OCI-LY7 (cell line): ENCODE results near the gene PA2G4. TPM values are rescaled to one million over a fixed set of nuclear protein-coding genes. Genes with fewer than 3 reads are reported as not detected.

Source experiments
- BruUV-seq: library from RNA; stranded (reverse); fragments of 400-500 nt; replicated peaks from 2 replicates; lab custom pipeline; 2021; lab: Mats Ljungman, UMichigan
- CTCF ChIA-PET: fragments of 300-600 bp; sonication (Branson Sonifier 250); formaldehyde crosslinking; loops from one replicate; lab custom pipeline; 2022; ENCODE audit warnings: antibody characterized with exemption; ENCODE audit not compliant: unreplicated experiment; lab: Charles Lee
- POLR2A ChIA-PET: fragments of 300-600 bp; sonication (Branson Sonifier 250); formaldehyde crosslinking; loops from one replicate; lab custom pipeline; 2022; ENCODE audit warnings: antibody characterized with exemption; lab: Charles Lee
- DNase-seq: peaks from one replicate; pipeline ENCODE4 v3.0.0-alpha.2; 2015; ENCODE audit warnings: low spot score
- H2AFZ ChIP-seq: fragments of 200-600 bp; sonication (generic), shearing (Covaris generic); 2 replicates; pipeline ENCODE4 v1.6.1; 2014; ENCODE audit warnings: mild to moderate bottlenecking, antibody characterized with exemption, low read length, moderate library complexity
- H3K27ac ChIP-seq: fragments of 200-600 bp; sonication (generic); 2 replicates; pipeline ENCODE4 v1.5.1; 2014; ENCODE audit warnings: mixed run types, low read depth, mild to moderate bottlenecking, moderate library complexity, low read length, inconsistent platforms; ENCODE audit not compliant: poor library complexity, severe bottlenecking
- H3K36me3 ChIP-seq: fragments of 200-600 bp; sonication (generic); 2 replicates; pipeline ENCODE4 v1.6.1; 2014; ENCODE audit warnings: mild to moderate bottlenecking, antibody characterized with exemption, low read length, moderate library complexity, mixed read lengths; ENCODE audit not compliant: insufficient read depth
- H3K4me1 ChIP-seq: fragments of 200-600 bp; sonication (generic); 2 replicates; pipeline ENCODE4 v1.5.1; 2014; ENCODE audit warnings: mild to moderate bottlenecking, low read length; ENCODE audit not compliant: insufficient read depth, poor library complexity, severe bottlenecking
- H3K4me2 ChIP-seq: fragments of 200-600 bp; sonication (generic); 2 replicates; pipeline ENCODE4 v1.6.1; 2014; ENCODE audit warnings: mild to moderate bottlenecking, low read length
- H3K4me3 ChIP-seq: fragments of 200-600 bp; sonication (generic); 2 replicates; pipeline ENCODE4 v1.5.1; 2014; ENCODE audit warnings: mild to moderate bottlenecking, low read depth, low read length; ENCODE audit not compliant: poor library complexity, severe bottlenecking
- H3K79me2 ChIP-seq: fragments of 200-600 bp; sonication (generic); 2 replicates; pipeline ENCODE4 v1.6.1; 2016; ENCODE audit warnings: low read depth, mild to moderate bottlenecking, low read length, moderate library complexity, mixed read lengths; ENCODE audit not compliant: insufficient read depth
- H3K9me2 ChIP-seq: fragments of 200-600 bp; sonication (generic); 2 replicates; pipeline ENCODE4 v1.6.1; 2016; ENCODE audit warnings: mild to moderate bottlenecking, low read length, mixed read lengths; ENCODE audit not compliant: insufficient read depth
- H3K9me3 ChIP-seq: fragments of 200-600 bp; sonication (generic); 2 replicates; pipeline ENCODE4 v1.6.1; 2014; ENCODE audit warnings: mild to moderate bottlenecking, mixed run types, low read length, mixed read lengths
- H4K20me1 ChIP-seq: fragments of 200-600 bp; sonication (generic); 2 replicates; pipeline ENCODE4 v1.6.1; 2014; ENCODE audit warnings: mild to moderate bottlenecking, antibody characterized with exemption, low read length, moderate library complexity, mixed read lengths; ENCODE audit not compliant: insufficient read depth
- EZH2phosphoT487 ChIP-seq: fragments of 200-600 bp; sonication (generic); IDR thresholded peaks from 2 replicates; pipeline ENCODE4 v1.6.1; 2018; ENCODE audit warnings: low read depth, borderline replicate concordance, mild to moderate bottlenecking, mixed run types, antibody characterized with exemption, low read length, moderate library complexity, mixed read lengths
- intact Hi-C: fragments of 100-400 bp; cut with micrococcal nuclease; formaldehyde crosslinking; loops from one replicate; pipeline ENCODE4 v1.10.0; 2022; ENCODE audit not compliant: unreplicated experiment
- total RNA-seq, 2 experiments: library from RNA; depleted of rRNA in 1 of 2; stranded (reverse); fragments of >200 nt in 1 of 2; shearing (Covaris generic) in 1 of 2; gene quantifications; 2 replicates each; pipeline ENCODE4 v1.2.3, GENCODE V29; 2014 to 2022
- TF ChIP-seq, protein P1 (sequence below): fragments of 200-600 bp; sonication (generic); conservative IDR thresholded peaks from 2 replicates; pipeline ENCODE4 v1.5.1; 2014; ENCODE audit warnings: mild to moderate bottlenecking, antibody characterized with exemption, low read length, moderate library complexity, mixed read lengths

The PA2G4 gene
- total RNA-seq, 2 experiments from 2014 or later, result 289 to 358 TPM

- peaks cover 48% of the 10 kb centered on the region for H3K4me1 ChIP-seq
- intact Hi-C loops, result loop anchor here (5.0 kb wide), 1 partner anchor 319 kb away; the partner anchor contains the start of gene TIMELESS
- H3K4me3 ChIP-seq, result peak within 1 kb of the TSS; percentile 83
- H4K20me1 ChIP-seq, result no peaks in the 10 kb centered on the region
- peak within 1 kb of the TSS; percentile 96 for H3K27ac ChIP-seq
- TF ChIP-seq EZH2phosphoT487, result no peak
- TF ChIP-seq, protein P1, sequence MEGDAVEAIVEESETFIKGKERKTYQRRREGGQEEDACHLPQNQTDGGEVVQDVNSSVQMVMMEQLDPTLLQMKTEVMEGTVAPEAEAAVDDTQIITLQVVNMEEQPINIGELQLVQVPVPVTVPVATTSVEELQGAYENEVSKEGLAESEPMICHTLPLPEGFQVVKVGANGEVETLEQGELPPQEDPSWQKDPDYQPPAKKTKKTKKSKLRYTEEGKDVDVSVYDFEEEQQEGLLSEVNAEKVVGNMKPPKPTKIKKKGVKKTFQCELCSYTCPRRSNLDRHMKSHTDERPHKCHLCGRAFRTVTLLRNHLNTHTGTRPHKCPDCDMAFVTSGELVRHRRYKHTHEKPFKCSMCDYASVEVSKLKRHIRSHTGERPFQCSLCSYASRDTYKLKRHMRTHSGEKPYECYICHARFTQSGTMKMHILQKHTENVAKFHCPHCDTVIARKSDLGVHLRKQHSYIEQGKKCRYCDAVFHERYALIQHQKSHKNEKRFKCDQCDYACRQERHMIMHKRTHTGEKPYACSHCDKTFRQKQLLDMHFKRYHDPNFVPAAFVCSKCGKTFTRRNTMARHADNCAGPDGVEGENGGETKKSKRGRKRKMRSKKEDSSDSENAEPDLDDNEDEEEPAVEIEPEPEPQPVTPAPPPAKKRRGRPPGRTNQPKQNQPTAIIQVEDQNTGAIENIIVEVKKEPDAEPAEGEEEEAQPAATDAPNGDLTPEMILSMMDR, result no peak
- peaks cover 32% of the 10 kb centered on the region for H3K36me3 ChIP-seq
- peak; percentile 100 for DNase-seq
- peaks cover 18% of the 10 kb centered on the region; the same call in 1 of the 2 replicates for H3K79me2 ChIP-seq
- BruUV-seq, result TSS peak; percentile 33
- no peaks in the 10 kb centered on the region for H3K9me2 ChIP-seq
- peak within 1 kb of the TSS; percentile 31; the same call in 1 of the 2 replicates for H2AFZ ChIP-seq
- 0 out of 2 replicates have a peak, but pooled peaks cover 10% of the 10 kb centered on the region for H3K9me3 ChIP-seq
- H3K4me2 ChIP-seq, result peak within 1 kb of the TSS; percentile 92
- ChIA-PET POLR2A (interaction anchor here (0.9 to 3.8 kb wide), 14 partner anchors 10 to 389 kb away, joined by 3 to 32 read pairs (median 4); partner anchors contain the start of genes MYL6, MYL6B, PA2G4 and RPL41), CTCF (interaction anchor here (0.6 to 1.5 kb wide), 5 partner anchors 8 to 232 kb away, joined by 3 to 5 read pairs (median 3); partner anchors contain the start of genes RNF41, STAT2 and ZC3H10)
Measured at GRCh38 chr12:56127888-56128669, 23.7 kb downstream of the PA2G4 start, which contains the start of gene ESYT1. TSS of gene ESYT1 (plus strand) at chr12:56128267. CDS start at chr12:56128320, 53 bp downstream.

DNA sequence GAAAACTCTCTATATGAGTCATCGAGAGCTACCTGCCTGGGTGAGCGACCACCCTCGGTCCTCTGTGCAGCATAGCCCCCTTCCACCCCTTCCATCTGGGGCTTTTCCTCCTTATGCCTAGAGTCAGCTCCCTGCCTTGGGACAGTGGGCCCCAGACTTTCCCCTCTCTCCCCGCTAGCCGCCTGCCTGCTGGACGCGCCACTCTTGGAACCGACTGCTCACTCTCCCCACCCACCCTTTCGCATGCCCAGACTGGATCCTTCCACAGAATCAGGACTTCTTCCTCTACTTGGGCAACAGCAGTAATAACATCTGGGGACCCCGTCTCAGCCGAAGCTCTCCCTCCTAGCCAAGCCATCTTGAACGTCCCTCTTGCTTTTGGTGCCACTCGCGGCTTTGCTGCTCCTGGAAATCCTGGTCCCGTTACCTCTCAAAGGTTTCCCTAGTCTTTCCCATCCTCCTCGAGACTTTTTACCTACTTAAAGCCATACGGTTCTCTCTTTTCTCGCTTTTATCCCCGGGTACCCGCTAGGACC, 24.4 kb downstream of the PA2G4 start:
- H4K20me1 ChIP-seq, result no peaks in the 10 kb centered on the region
- no TSS peak for BruUV-seq
- peaks cover 18% of the 10 kb centered on the region; the same call in 1 of the 2 replicates for H3K79me2 ChIP-seq
- H2AFZ ChIP-seq, result no peak overlapping the region
- intact Hi-C loops, result loop anchor here (5.0 kb wide), 1 partner anchor 319 kb away; the partner anchor contains the start of gene TIMELESS
- H3K4me3 ChIP-seq, result peak overlapping the region; percentile 83
- POLR2A ChIA-PET, result interaction anchor here (0.9 to 3.8 kb wide), 11 partner anchors 11 to 390 kb away, joined by 3 to 32 read pairs (median 4); partner anchors contain the start of genes MYL6, MYL6B, PA2G4 and RPL41
- no peak for DNase-seq
- H3K9me2 ChIP-seq, result no peaks in the 10 kb centered on the region
- no peak for TF ChIP-seq EZH2phosphoT487
- TF ChIP-seq, protein P1, result no peak
- H3K4me2 ChIP-seq, result peak overlapping the region; percentile 86
- H3K36me3 ChIP-seq, result peaks cover 38% of the 10 kb centered on the region
- H3K4me1 ChIP-seq, result peaks cover 48% of the 10 kb centered on the region
- CTCF ChIA-PET, result interaction anchor here (0.6 kb wide), 1 partner anchor 232 kb away, joined by 4 read pairs; the partner anchor contains the start of gene STAT2
- H3K27ac ChIP-seq, result peak overlapping the region; percentile 62
- H3K9me3 ChIP-seq, result 0 out of 2 replicates have a peak, but pooled peaks cover 10% of the 10 kb centered on the region
